Hepatocyte (in vitro differentiated cells): ENCODE data around the gene GLRX2. TPM values are rescaled to one million over a fixed set of nuclear protein-coding genes. Genes with fewer than 3 reads are reported as not detected.

Experiments
- DNase-seq: peaks from one replicate; pipeline ENCODE4 v3.0.0-alpha.2; 2016; ENCODE audit warnings: low spot score
- H2AFZ ChIP-seq: fragments of 200-600 bp; sonication (generic); 2 replicates; pipeline ENCODE4 v1.6.0; 2016; ENCODE audit warnings: antibody characterized with exemption, mild to moderate bottlenecking
- H3K27ac ChIP-seq: fragments of 200-600 bp; sonication (generic); 2 replicates; pipeline ENCODE4 v1.5.1; 2016; ENCODE audit warnings: mild to moderate bottlenecking
- H3K27me3 ChIP-seq: fragments of 200-600 bp; sonication (generic); 2 replicates; pipeline ENCODE4 v1.6.1; 2016
- H3K36me3 ChIP-seq: fragments of 200-600 bp; sonication (generic); replicated peaks from 2 replicates; pipeline ENCODE4 v1.5.1; 2016; ENCODE audit warnings: low read depth; ENCODE audit not compliant: insufficient read depth
- H3K4me1 ChIP-seq: fragments of 200-600 bp; sonication (generic); 2 replicates; pipeline ENCODE4 v1.5.1; 2016; ENCODE audit warnings: mild to moderate bottlenecking, moderate library complexity; ENCODE audit not compliant: insufficient read depth
- H3K4me2 ChIP-seq: fragments of 200-600 bp; sonication (generic); 2 replicates; pipeline ENCODE4 v1.6.0; 2016
- H3K4me3 ChIP-seq: fragments of 200-600 bp; sonication (generic); 2 replicates; pipeline ENCODE4 v1.5.1; 2016; ENCODE audit warnings: mild to moderate bottlenecking
- H3K79me2 ChIP-seq: fragments of 200-600 bp; sonication (generic); 2 replicates; pipeline ENCODE4 v1.6.0; 2017; ENCODE audit warnings: mild to moderate bottlenecking
- H3K9me2 ChIP-seq: fragments of 200-600 bp; sonication (generic); replicated peaks from 2 replicates; pipeline ENCODE4 v1.6.0; 2017; ENCODE audit warnings: mild to moderate bottlenecking; ENCODE audit not compliant: insufficient read depth
- H3K9me3 ChIP-seq: fragments of 200-600 bp; sonication (generic); 2 replicates; pipeline ENCODE4 v1.5.1; 2016; ENCODE audit warnings: low read depth, mild to moderate bottlenecking
- H4K20me1 ChIP-seq: fragments of 200-600 bp; sonication (generic); 2 replicates; pipeline ENCODE4 v1.6.0; 2016; ENCODE audit warnings: mild to moderate bottlenecking; ENCODE audit not compliant: insufficient read depth, poor library complexity, severe bottlenecking
- CTCF ChIP-seq: fragments of 200-600 bp; sonication (generic); IDR thresholded peaks from 2 replicates; pipeline ENCODE4 v1.5.1; 2016; ENCODE audit warnings: antibody characterized with exemption, mild to moderate bottlenecking; ENCODE audit not compliant: poor library complexity
- EZH2 ChIP-seq: fragments of 200-600 bp; sonication (generic); IDR thresholded peaks from 2 replicates; pipeline ENCODE4 v1.6.1; 2016; ENCODE audit warnings: antibody characterized with exemption, mild to moderate bottlenecking, borderline replicate concordance
- EZH2phosphoT487 ChIP-seq: fragments of 200-600 bp; sonication (generic); IDR thresholded peaks from one replicate; pipeline ENCODE4 v1.6.1; 2018; ENCODE audit warnings: antibody characterized with exemption, mild to moderate bottlenecking, low read depth, moderate library complexity; ENCODE audit not compliant: unreplicated experiment, severe bottlenecking
- WGBS: methylation state at CpG from one replicate; pipeline ENCODE4 v1.1.6; 2016; ENCODE audit warnings: low lambda C conversion rate; ENCODE audit errors: missing lambda C conversion rate; 5-methylcytosine and 5-hydroxymethylcytosine counted together
- polyA plus RNA-seq: library from polyadenylated mRNA; unstranded; fragments of >200 nt; fragmentation: Nextera tagmentation; extraction: Ambion mirVana; gene quantifications from 2 replicates; pipeline ENCODE4 v1.2.1, GENCODE V29; 2016
- total RNA-seq: library from RNA; depleted of rRNA; stranded (reverse); fragments of >200 nt; gene quantifications from 2 replicates; pipeline ENCODE4 v1.2.3, GENCODE V29; 2014

GLRX2 gene
- total and polyA plus RNA-seq, 2 experiments from 2014 or later, result 20.4 to 41.0 TPM

GRCh38 chr1:193077991-193078390, 27.2 kb downstream of the GLRX2 start:
- no peak overlapping the region for H3K4me3 ChIP-seq
- H3K27ac ChIP-seq, result no peak overlapping the region
- no peak overlapping the region for H2AFZ ChIP-seq
- no peaks in the 10 kb centered on the region for H3K9me3 ChIP-seq
- TF ChIP-seq EZH2phosphoT487 (no peak), EZH2 (no peak), CTCF (no peak)
- DNase-seq, result no peak
- H3K27me3 ChIP-seq, result no peaks in the 10 kb centered on the region
- no peaks in the 10 kb centered on the region for H4K20me1 ChIP-seq
- no peaks in the 10 kb centered on the region for H3K9me2 ChIP-seq
- peaks cover 12% of the 10 kb centered on the region for H3K36me3 ChIP-seq
- H3K4me1 ChIP-seq, result no peaks in the 10 kb centered on the region
- H3K79me2 ChIP-seq, result peaks cover 26% of the 10 kb centered on the region
- no peak overlapping the region for H3K4me2 ChIP-seq

GRCh38 chr1:193070942-193071341, 34.3 kb downstream of the GLRX2 start:
- Histone ChIP-seq H3K4me2 (no peak overlapping the region), H3K79me2 (peaks cover 87% of the 10 kb centered on the region), H3K9me2 (no peaks in the 10 kb centered on the region), H4K20me1 (peaks cover 27% of the 10 kb centered on the region), H3K9me3 (no peaks in the 10 kb centered on the region), H3K27me3 (no peaks in the 10 kb centered on the region), H3K4me3 (no peak overlapping the region), H3K36me3 (no peaks in the 10 kb centered on the region), H3K4me1 (no peaks in the 10 kb centered on the region), H2AFZ (no peak overlapping the region), H3K27ac (no peak overlapping the region)
- WGBS, result 87% methylated on average over 5 of the region's 5 CpGs
- DNase-seq, result no peak
- TF ChIP-seq EZH2 (no peak), CTCF (no peak), EZH2phosphoT487 (no peak)

- TF ChIP-seq EZH2phosphoT487 (no peak), EZH2 (no peak), CTCF (no peak)
- H3K4me1 ChIP-seq, result no peaks in the 10 kb centered on the region
- no peaks in the 10 kb centered on the region for H3K36me3 ChIP-seq
- DNase-seq, result no peak
- peaks cover 87% of the 10 kb centered on the region for H3K79me2 ChIP-seq
- H4K20me1 ChIP-seq, result peaks cover 28% of the 10 kb centered on the region
- H3K9me2 ChIP-seq, result no peaks in the 10 kb centered on the region
- H3K27ac ChIP-seq, result no peak overlapping the region
- no peaks in the 10 kb centered on the region for H3K9me3 ChIP-seq
- WGBS, result 92% methylated on average over 2 of the region's 2 CpGs
- H3K27me3 ChIP-seq, result no peaks in the 10 kb centered on the region
- H3K4me2 ChIP-seq, result no peak overlapping the region
- no peak overlapping the region for H3K4me3 ChIP-seq
- H2AFZ ChIP-seq, result no peak overlapping the region
These were observed 34.8 kb downstream of the GLRX2 start for GRCh38 chr1:193070386-193070753.
